ENCODE data around the gene TRIM17. TPM values are rescaled to one million over a fixed set of nuclear protein-coding genes. Genes with fewer than 3 reads are reported as not detected.

TRIM17 gene
- total RNA-seq, 1 donor from 2014 or later, result 1.5 TPM

- TF ChIP-seq EZH2 (IDR thresholded peaks at IDR 0.05; ENCODE audit: insufficient read depth, low read length), result no peak
- no peak for TF ChIP-seq CTCF (IDR thresholded peaks at IDR 0.05; ENCODE audit: insufficient read depth, low read depth, low read length)
- Mint-ChIP-seq H3K9me3 (ENCODE audit: unreplicated experiment) (no peaks in the 10 kb centered on the region), H3K4me3 (ENCODE audit: unreplicated experiment) (no peak overlapping the region), H3K27ac (ENCODE audit: unreplicated experiment) (no peak overlapping the region), H3K36me3 (ENCODE audit: low read depth, unreplicated experiment) (no peaks in the 10 kb centered on the region), H3K27me3 (ENCODE audit: low read depth, unreplicated experiment) (peaks cover 20% of the 10 kb centered on the region), H3K4me1 (ENCODE audit: low read depth, unreplicated experiment) (no peaks in the 10 kb centered on the region)
- H2AFZ ChIP-seq (ENCODE audit: low read depth, low read length), result no peak overlapping the region
- H3K36me3 ChIP-seq (ENCODE audit: insufficient read depth, low read length), result no peaks in the 10 kb centered on the region
- no peak overlapping the region for H3K4me2 ChIP-seq (ENCODE audit: low read length)
- H3K9me3 ChIP-seq (ENCODE audit: insufficient read depth, low read depth, low read length), result no peaks in the 10 kb centered on the region
- no peaks in the 10 kb centered on the region for H3K27me3 ChIP-seq (ENCODE audit: insufficient read depth, low read length)
- H3K79me2 ChIP-seq (ENCODE audit: insufficient read depth, low read length), result no peaks in the 10 kb centered on the region
- DNase-seq (ENCODE audit: low read depth) (no peak), FAIRE-seq (no peak)
- no peak overlapping the region for H3K9ac ChIP-seq (ENCODE audit: low read length)
- no peaks in the 10 kb centered on the region for H3K4me1 ChIP-seq (ENCODE audit: insufficient read depth, low read length)
- no peak overlapping the region for H3K4me3 ChIP-seq (ENCODE audit: insufficient read depth, low read depth, low read length)
- H4K20me1 ChIP-seq (ENCODE audit: insufficient read depth, low read length), result no peaks in the 10 kb centered on the region
- no peak overlapping the region for H3K27ac ChIP-seq (ENCODE audit: low read depth, low read length)
Measured at GRCh38 chr1:228370439-228370940, 46.2 kb downstream of the TRIM17 start.

GRCh38 chr1:228369608-228370438 is 46.8 kb downstream of the TRIM17 start:
- Histone ChIP-seq H3K79me2 (ENCODE audit: insufficient read depth, low read length) (no peaks in the 10 kb centered on the region), H3K9me3 (ENCODE audit: insufficient read depth, low read depth, low read length) (no peaks in the 10 kb centered on the region), H3K4me3 (ENCODE audit: insufficient read depth, low read depth, low read length) (no peak overlapping the region), H3K9ac (ENCODE audit: low read length) (no peak overlapping the region), H3K36me3 (ENCODE audit: insufficient read depth, low read length) (no peaks in the 10 kb centered on the region), H3K27ac (ENCODE audit: low read depth, low read length) (no peak overlapping the region), H4K20me1 (ENCODE audit: insufficient read depth, low read length) (no peaks in the 10 kb centered on the region), H3K27me3 (ENCODE audit: insufficient read depth, low read length) (no peaks in the 10 kb centered on the region), H3K4me2 (ENCODE audit: low read length) (no peak overlapping the region), H2AFZ (ENCODE audit: low read depth, low read length) (no peak overlapping the region), H3K4me1 (ENCODE audit: insufficient read depth, low read length) (no peaks in the 10 kb centered on the region)
- DNase-seq (ENCODE audit: low read depth), result no peak
- TF ChIP-seq EZH2 (IDR thresholded peaks at IDR 0.05; ENCODE audit: insufficient read depth, low read length) (no peak), CTCF (IDR thresholded peaks at IDR 0.05; ENCODE audit: insufficient read depth, low read depth, low read length) (no peak)
- Mint-ChIP-seq H3K36me3 (ENCODE audit: low read depth, unreplicated experiment) (no peaks in the 10 kb centered on the region), H3K4me1 (ENCODE audit: low read depth, unreplicated experiment) (no peaks in the 10 kb centered on the region), H3K27ac (ENCODE audit: unreplicated experiment) (no peak overlapping the region), H3K9me3 (ENCODE audit: unreplicated experiment) (no peaks in the 10 kb centered on the region), H3K27me3 (ENCODE audit: low read depth, unreplicated experiment) (peaks cover 20% of the 10 kb centered on the region), H3K4me3 (ENCODE audit: unreplicated experiment) (no peak overlapping the region)
- no peak for FAIRE-seq

All from astrocyte (in vitro differentiated cells and primary cell).